ENCODE results near the gene TEX38. TPM values are rescaled to one million over a fixed set of nuclear protein-coding genes. Genes with fewer than 3 reads are reported as not detected.

TEX38 gene
- total RNA-seq, 2 experiments from 2014 or later, result not detected

- ATAC-seq (ENCODE audit: poor library complexity) (no peak), DNase-seq (no peak)
- Mint-ChIP-seq H3K4me1 (ENCODE audit: low read depth) (peaks cover 24% of the 10 kb centered on the region), H3K27me3 (no peaks in the 10 kb centered on the region), H3K36me3 (ENCODE audit: low read depth) (peaks cover 72% of the 10 kb centered on the region), H3K27ac (peak overlapping the region; percentile 98), H3K4me3 (no peak overlapping the region), H3K9me3 (no peaks in the 10 kb centered on the region)
- ChIA-PET CTCF (interaction anchor here (1.1 to 1.7 kb wide), 4 partner anchors 31 to 59 kb away, joined by 3 read pairs; no protein-coding TSS in a partner anchor), POLR2A (interaction anchor here (1.0 to 1.8 kb wide), 3 partner anchors 9 to 60 kb away, joined by 3 to 10 read pairs (median 4); partner anchors contain the start of gene MOB3C)
- peak overlapping the region in 1 of 2 donors; percentile 48 for H3K27ac ChIP-seq (ENCODE audit: low read depth in 1 of 2, low read length in 2 of 2)
- H3K27me3 ChIP-seq (ENCODE audit: control insufficient read depth in 1 of 2, insufficient read depth in 2 of 2, low read length in 2 of 2), result no peaks in the 10 kb centered on the region
- intact Hi-C loops (cut with DNase I, micrococcal nuclease), result no loop called here
- H3K4me1 ChIP-seq (ENCODE audit: insufficient read depth, low read length), result peaks cover 11% of the 10 kb centered on the region
- no peak for TF ChIP-seq CTCF (IDR thresholded peaks at IDR 0.05)
- no peaks in the 10 kb centered on the region for H3K9me3 ChIP-seq (ENCODE audit: control insufficient read depth in 1 of 2, insufficient read depth in 1 of 2, low read length in 2 of 2)
- peaks cover 55% of the 10 kb centered on the region for H3K36me3 ChIP-seq (ENCODE audit: insufficient read depth, low read length)
- no peak overlapping the region for H3K4me3 ChIP-seq (ENCODE audit: low read length)
Observed at GRCh38 chr1:46677339-46677738, 5.7 kb downstream of the TEX38 start.

GRCh38 chr1:46679789-46680573 is 8.3 kb downstream of the TEX38 start:
- DNase-seq, result no peak
- TF ChIP-seq CTCF (IDR thresholded peaks at IDR 0.05), result no peak
- ChIA-PET CTCF (no interaction called here), POLR2A (no interaction called here)
- no peaks in the 10 kb centered on the region for H3K27me3 ChIP-seq (ENCODE audit: control insufficient read depth in 1 of 2, insufficient read depth in 2 of 2, low read length in 2 of 2)
- H3K4me1 Mint-ChIP-seq (ENCODE audit: low read depth), result peaks cover 22% of the 10 kb centered on the region
- peaks cover 68% of the 10 kb centered on the region for H3K36me3 ChIP-seq (ENCODE audit: insufficient read depth, low read length)
- H3K4me3 Mint-ChIP-seq, result no peak overlapping the region
- intact Hi-C loops (cut with DNase I, micrococcal nuclease), result no loop called here
- no peaks in the 10 kb centered on the region for H3K27me3 Mint-ChIP-seq
- no peak overlapping the region for H3K27ac ChIP-seq (ENCODE audit: low read depth in 1 of 2, low read length in 2 of 2)
- no peak overlapping the region for H3K27ac Mint-ChIP-seq
- peaks cover 94% of the 10 kb centered on the region for H3K36me3 Mint-ChIP-seq (ENCODE audit: low read depth)
- ATAC-seq (ENCODE audit: poor library complexity), result no peak
- no peaks in the 10 kb centered on the region for H3K9me3 ChIP-seq (ENCODE audit: control insufficient read depth in 1 of 2, insufficient read depth in 1 of 2, low read length in 2 of 2)
- H3K4me1 ChIP-seq (ENCODE audit: insufficient read depth, low read length), result peaks cover 11% of the 10 kb centered on the region
- no peaks in the 10 kb centered on the region for H3K9me3 Mint-ChIP-seq
- no peak overlapping the region for H3K4me3 ChIP-seq (ENCODE audit: low read length)

GRCh38 chr1:46681333-46682034 is 9.8 kb downstream of the TEX38 start:
- Histone ChIP-seq H3K4me3 (ENCODE audit: low read length) (no peak overlapping the region), H3K36me3 (ENCODE audit: insufficient read depth, low read length) (peaks cover 83% of the 10 kb centered on the region), H3K27ac (ENCODE audit: low read depth in 1 of 2, low read length in 2 of 2) (no peak overlapping the region), H3K9me3 (ENCODE audit: control insufficient read depth in 1 of 2, insufficient read depth in 1 of 2, low read length in 2 of 2) (no peaks in the 10 kb centered on the region), H3K27me3 (ENCODE audit: control insufficient read depth in 1 of 2, insufficient read depth in 2 of 2, low read length in 2 of 2) (no peaks in the 10 kb centered on the region), H3K4me1 (ENCODE audit: insufficient read depth, low read length) (peaks cover 8% of the 10 kb centered on the region)
- Mint-ChIP-seq H3K27me3 (no peaks in the 10 kb centered on the region), H3K36me3 (ENCODE audit: low read depth) (peaks cover 97% of the 10 kb centered on the region), H3K4me3 (no peak overlapping the region), H3K4me1 (ENCODE audit: low read depth) (peaks cover 8% of the 10 kb centered on the region), H3K27ac (no peak overlapping the region), H3K9me3 (no peaks in the 10 kb centered on the region)
- intact Hi-C loops (cut with DNase I, micrococcal nuclease), result no loop called here
- ChIA-PET CTCF (no interaction called here), POLR2A (no interaction called here)
- DNase-seq, result no peak
- no peak for ATAC-seq (ENCODE audit: poor library complexity)
- no peak for TF ChIP-seq CTCF (IDR thresholded peaks at IDR 0.05)

Data from CD4-positive, alpha-beta T cell (primary cell).